Measurements from ENCODE around the gene CD180.

GRCh38 chr5:67129768-67130167, 66.8 kb downstream of the CD180 start:
- no peak for TF ChIP-seq CTCF (IDR thresholded peaks at IDR 0.05 in 4 of 5, conservative IDR thresholded peaks at IDR 0.05 in 1 of 5)
- no peak for TF ChIP-seq POLR2A (IDR thresholded peaks at IDR 0.05)

Measured in gastrocnemius medialis (tissue), 4 donors.